Stimulated activated CD4-positive, alpha-beta T cell treated with anti-CD3 and anti-CD28 coated beads, Interleukin-2, amount 100 ng/mL, for 4 hours (primary cell): ENCODE data around the gene MIF4GD.
"Not testable (repeated sequence)": the region's sequence is repeated elsewhere in the genome, so short reads cannot be mapped to it uniquely, and the experiment has no call there.

Experiments used
- DNase-seq: peaks from one replicate; pipeline ENCODE4 v3.0.0-alpha.2; 2020; ENCODE audit warnings: low read depth

Gene MIF4GD

GRCh38 chr17:75288770-75289114 lies 17.7 kb upstream of the MIF4GD start:
- no peak for DNase-seq

- no peak for DNase-seq
Observed at GRCh38 chr17:75288359-75288758, 17.3 kb upstream of the MIF4GD start.

DNA sequence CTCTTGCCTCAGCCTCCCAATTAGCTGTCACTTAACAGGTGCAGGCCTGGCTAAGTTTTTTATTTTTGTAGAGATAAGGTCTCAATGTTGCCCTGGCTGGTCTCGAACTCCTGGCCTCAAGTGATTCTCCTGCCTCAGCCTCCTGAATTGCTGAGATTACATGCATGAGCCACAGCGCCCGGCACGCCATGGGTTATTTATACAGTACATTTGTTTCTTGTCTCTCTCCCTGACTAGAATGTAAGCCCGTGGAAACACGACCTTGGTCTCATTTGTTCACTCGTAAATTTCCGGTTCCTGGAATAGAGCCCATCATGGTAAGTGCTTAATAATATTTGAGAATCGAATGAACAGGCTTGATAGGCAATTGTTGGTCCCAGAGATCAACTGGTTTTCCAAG lies 16.2 kb upstream of the MIF4GD start:
- DNase-seq: no peak

GRCh38 chr17:75285123-75285522 lies 14.1 kb upstream of the MIF4GD start:
- no peak for DNase-seq

DNA sequence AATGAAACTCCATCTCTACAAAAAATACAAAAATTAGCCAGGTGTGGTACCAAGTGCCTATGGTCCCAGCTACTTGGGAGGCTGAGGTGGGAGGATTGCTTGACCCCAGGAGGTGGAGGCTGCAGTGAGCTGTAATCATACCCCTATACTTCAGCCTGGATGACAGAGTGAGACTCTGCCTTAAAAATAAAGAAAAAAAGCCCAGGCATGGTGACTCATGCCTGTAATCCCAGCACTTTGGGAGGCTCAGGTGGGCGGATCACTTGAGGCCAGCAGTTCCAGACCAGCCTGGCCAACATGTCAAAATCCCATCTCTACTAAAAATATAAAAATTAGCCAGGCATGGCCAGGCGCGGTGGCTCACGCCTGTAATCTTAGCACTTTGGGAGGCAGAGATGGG lies 9.2 kb upstream of the MIF4GD start:
- DNase-seq: not testable (repeated sequence)

DNA sequence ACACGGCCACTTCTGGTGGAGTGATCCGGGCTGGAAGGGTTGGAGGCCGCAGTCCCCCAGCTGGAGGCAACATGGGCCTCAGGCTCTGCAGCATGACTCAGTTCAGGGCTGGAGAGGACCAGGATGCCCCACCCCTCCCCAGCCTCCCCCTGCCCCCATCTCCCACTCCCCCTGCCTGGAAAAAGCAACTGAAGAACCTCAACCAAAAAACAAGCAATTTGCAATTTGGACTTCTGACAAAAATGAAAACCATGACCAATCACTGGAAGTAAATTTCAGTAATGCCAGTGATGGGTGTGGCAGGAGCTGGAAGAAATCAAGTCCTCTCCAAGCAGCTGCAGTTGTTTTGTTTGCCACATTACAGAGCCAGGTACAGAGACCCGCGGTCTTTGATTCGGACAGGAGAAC lies 6.6 kb upstream of the MIF4GD start:
- no peak for DNase-seq

GRCh38 chr17:75273977-75274708 lies 3.1 kb upstream of the MIF4GD start:
- no peak for DNase-seq

DNA sequence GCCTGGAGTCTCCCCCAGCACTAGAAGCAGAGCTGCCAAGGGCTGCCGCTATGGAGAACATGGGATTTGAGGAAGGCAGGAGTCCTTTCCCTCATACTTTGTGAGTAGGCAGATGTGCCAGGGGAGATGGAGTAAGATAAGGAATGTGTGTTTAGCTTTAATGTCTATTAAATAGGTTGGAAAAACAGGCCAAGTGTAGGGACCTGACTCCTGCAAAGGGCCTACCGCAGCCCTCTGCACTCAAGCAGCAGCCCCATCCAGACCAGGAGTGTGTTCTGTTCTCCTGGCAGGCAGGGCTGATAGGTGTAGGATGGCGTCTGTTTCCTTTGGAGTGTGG lies 1.8 kb upstream of the MIF4GD start:
- no peak for DNase-seq

DNA sequence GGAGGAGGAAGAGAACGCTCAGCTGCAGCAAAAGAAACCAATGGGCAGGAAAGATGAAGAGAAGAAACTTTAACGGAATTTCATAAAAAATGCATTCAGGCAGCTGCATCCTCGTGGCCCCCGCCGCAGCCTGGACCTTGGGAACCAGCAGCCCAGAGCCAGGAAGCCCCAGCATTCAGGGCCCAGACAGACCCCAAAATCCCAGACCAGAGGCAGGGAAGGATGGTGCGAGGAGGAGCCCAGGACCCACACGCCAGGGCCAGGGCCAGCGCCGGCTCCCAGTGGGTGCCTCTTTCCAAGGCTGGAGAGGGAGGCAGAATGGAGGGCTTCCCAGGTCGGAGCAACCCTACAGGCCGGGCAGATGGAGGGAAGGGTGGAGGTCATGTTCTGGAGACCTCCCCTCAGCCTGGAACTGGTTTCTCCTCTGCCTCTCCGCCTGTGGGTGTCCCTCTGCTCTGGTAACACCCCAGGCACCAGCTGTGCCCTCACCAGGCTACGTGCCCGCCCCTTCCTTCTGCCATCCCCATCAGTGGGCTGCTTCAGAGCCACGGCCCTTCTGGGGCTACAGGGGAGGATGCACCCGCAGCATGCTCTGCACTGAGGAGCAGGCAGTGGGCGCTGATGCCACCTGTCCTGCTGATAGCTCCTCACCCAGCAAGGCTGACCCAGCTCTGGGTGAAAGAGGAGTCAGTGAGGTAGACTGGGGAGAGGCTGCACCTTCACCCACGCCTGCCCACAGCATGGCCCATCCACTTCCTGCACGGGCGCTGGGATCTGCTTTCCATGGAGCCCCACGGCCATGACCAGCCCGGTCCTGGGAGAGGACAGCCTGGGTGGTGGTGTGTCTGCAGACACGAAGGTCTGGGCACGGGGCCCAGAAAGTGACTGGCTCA lies 1.2 kb upstream of the MIF4GD start:
- DNase-seq: no peak

GRCh38 chr17:75271233-75271954 lies 363 bp upstream of the MIF4GD start:
- DNase-seq: peak; percentile 83

DNA sequence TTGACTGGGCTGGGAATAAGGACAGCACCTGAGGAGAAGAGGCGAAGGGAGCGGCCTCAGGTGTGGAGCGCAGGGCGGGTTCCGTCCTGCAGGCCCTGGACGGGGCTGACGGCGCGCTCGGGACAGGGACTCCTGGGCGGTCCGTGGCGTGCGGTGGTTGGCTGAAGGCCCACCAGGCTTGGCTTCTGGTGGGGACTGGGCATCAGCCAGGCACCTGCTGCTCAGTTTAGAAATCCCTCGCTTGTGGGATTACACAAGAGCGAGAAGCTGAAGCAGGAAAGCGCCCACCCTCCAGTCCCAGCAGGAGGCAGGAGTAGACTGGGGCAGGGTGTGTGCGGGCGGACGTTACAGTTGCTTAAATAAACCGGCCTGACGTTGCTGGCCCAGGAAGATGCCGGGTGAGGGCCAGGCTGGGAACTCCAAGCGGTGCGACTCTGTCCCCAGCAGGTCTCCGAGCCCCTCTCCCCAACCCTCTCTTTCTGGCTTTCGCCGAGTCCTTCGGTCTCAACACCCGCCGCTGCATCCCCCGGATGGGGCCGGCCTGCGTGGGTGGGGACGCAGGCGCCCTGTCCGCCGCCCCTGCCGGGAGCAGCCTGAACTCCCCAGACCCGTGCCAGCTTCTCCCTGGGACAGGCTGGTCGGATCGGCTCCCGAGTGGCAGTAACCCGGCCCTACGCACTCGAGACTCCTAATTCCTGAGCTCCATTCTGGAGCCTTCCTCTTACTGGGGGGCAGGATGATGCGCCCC lies 639 bp downstream of the MIF4GD start:
- no peak for DNase-seq

- no peak for DNase-seq
Observed at GRCh38 chr17:75269844-75270217, 1.2 kb downstream of the MIF4GD start.

DNA sequence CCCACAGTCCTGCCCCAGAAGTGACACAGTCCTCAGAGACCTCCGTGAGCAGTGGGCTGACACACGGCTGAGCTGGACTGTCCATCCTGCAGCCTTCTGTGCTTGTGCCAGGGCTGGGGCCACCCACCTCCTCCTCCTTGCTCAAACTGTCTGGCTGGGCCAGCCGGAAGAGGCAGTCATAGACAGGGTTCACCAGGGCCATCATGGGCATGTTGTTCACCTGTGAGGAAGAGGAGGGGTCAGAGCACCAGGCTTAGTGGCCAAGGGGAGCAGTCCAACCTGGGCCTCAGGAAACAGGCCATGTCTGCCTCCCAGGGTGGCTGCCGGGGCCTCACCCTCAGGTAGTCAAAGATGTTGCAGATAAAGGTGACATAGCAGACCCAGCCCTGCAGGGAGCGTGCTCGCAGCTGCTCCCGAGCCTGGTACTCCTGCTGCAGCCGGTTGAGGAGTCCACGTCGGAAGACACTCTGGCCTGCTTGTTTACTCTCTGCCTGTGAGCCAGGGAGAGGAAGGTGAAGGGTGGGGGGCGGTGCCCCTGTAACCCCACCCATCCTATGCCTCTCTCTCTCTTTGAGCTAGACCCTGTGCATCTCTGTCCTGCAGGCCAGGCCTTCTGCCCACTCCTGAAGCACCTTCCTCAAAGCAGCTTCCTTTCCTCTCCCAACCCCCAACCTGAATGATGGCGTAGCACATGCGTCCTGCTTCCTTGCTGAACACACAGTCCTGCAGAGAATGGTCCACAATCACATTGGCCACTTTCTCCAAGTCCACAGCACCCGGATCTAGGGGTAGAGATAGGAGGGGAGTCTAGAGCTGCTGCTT lies 3.4 kb downstream of the MIF4GD start:
- no peak for DNase-seq

DNA sequence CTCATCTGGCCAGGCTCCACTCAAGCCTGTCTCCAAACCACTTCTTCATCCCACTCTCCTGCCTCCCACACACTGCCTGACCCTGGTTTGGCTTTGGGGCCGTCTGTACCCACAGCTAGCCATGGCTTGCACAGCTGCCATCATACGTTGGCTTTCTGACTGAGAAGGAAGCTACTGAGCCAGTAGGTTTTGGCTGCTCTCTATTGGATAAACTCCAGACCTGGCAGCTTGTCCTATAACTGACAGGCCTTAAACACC lies 3.9 kb downstream of the MIF4GD start:
- DNase-seq: no peak

GRCh38 chr17:75266316-75267152 lies 4.5 kb downstream of the MIF4GD start:
- no peak for DNase-seq

DNA sequence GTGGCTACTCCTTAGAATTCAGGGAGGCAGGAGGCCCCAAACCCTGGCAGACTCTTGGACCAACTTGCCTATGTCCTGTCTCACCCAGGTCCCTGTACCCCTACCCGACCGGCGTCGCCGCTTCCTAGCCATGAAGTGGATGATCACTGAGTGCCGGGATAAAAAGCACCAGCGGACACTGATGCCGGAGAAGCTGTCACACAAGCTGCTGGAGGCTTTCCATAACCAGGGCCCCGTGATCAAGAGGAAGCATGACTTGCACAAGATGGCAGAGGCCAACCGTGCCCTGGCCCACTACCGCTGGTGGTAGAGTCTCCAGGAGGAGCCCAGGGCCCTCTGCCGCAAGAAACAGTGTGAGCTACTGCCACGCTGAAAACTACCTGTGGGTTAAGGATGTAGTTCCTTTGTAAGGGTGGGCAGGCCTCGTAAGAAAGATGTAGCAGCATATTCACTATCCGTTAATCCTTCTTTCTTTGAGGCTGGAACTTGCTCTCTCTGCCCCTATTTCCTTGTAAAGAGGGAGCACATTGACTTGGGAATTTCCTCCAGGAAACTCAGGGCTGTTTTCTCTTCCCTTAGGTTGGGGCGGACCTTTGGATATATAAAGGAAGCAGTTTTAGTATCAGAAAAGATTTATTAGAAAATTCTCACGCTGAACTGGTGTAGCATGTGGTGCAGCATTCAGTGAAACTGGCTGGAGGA lies 5.3 kb downstream of the MIF4GD start:
- DNase-seq: no peak

DNA sequence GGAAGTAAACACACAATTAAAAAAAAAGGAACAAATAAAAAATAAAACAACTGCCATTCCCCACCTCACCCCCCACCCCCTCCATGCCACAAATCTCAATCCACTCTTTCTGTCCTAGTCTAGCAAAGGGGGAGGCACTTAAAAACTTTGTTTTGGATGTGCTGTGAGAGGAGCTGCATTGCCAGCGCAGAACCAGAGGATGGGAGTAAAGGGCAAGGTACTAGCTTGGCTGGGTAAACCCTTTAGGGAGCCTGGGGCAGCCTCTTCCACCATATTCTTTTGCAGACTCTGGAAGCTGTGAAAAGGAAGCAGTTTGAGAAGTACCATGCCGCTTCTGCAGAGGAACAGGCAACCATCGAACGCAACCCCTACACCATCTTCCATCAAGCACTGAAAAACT lies 8.0 kb downstream of the MIF4GD start:
- DNase-seq: no peak

GRCh38 chr17:75262112-75262606 lies 8.9 kb downstream of the MIF4GD start:
- DNase-seq: no peak

GRCh38 chr17:75261336-75262111 lies 9.5 kb downstream of the MIF4GD start, which contains the start of the genes GGA3 and MRPS7:
Gene GGA3 (minus strand): TSS chr17:75261606. CDS start chr17:75261587, 19 bp downstream.
Gene MRPS7 (plus strand): TSS chr17:75261879. CDS start chr17:75261901, 22 bp downstream.
- DNase-seq: peak; percentile 92
